ENCODE results near the gene PROM1. TPM values are rescaled to one million over a fixed set of nuclear protein-coding genes. Genes with fewer than 3 reads are reported as not detected.

PROM1 gene
- total and polyA plus RNA-seq, 8 donors = 3.5 to 124 (median 12.3) TPM

GRCh38 chr4:15945516-15945915 lies 138.3 kb downstream of the PROM1 start:
- no peaks in the 10 kb centered on the region for H3K4me1 ChIP-seq
- no peak overlapping the region for H3K4me3 ChIP-seq
- H3K27ac ChIP-seq = no peak overlapping the region
- H3K9me3 ChIP-seq = no peaks in the 10 kb centered on the region
- TF ChIP-seq CTCF (IDR thresholded peaks at IDR 0.05) (no peak), POLR2A (IDR thresholded peaks at IDR 0.05) (no peak), POLR2AphosphoS5 (IDR thresholded peaks at IDR 0.05) (no peak), EP300 (IDR thresholded peaks at IDR 0.05) (no peak)
- intact Hi-C loops (cut with DNase I; ENCODE audit: low total_unique reads) = no loop called here
- WGBS, 5 donors = 32 to 52% (median 45%) methylated on average over 1 of the region's 1 CpG
- H3K36me3 ChIP-seq = no peaks in the 10 kb centered on the region
- H3K27me3 ChIP-seq = peaks cover 0 to 5% (median 0%) of the 10 kb centered on the region in 3 donors
- DNase-seq = no peak

GRCh38 chr4:15944895-15945294 lies 138.9 kb downstream of the PROM1 start:
- intact Hi-C loops (cut with DNase I; ENCODE audit: low total_unique reads) = no loop called here
- H3K36me3 ChIP-seq = no peaks in the 10 kb centered on the region
- no peak for DNase-seq
- no peaks in the 10 kb centered on the region for H3K4me1 ChIP-seq
- TF ChIP-seq POLR2AphosphoS5 (IDR thresholded peaks at IDR 0.05) (no peak), POLR2A (IDR thresholded peaks at IDR 0.05) (no peak), CTCF (IDR thresholded peaks at IDR 0.05) (no peak), EP300 (IDR thresholded peaks at IDR 0.05) (no peak)
- H3K9me3 ChIP-seq = no peaks in the 10 kb centered on the region
- no peak overlapping the region for H3K4me3 ChIP-seq
- no peak overlapping the region for H3K27ac ChIP-seq
- peaks cover 0 to 6% (median 0%) of the 10 kb centered on the region in 3 donors for H3K27me3 ChIP-seq
- 75 to 89% (median 83%) methylated on average over 2 of the region's 2 CpGs for WGBS, 5 donors

GRCh38 chr4:15942283-15942682 lies 141.5 kb downstream of the PROM1 start:
- no peak overlapping the region for H3K27ac ChIP-seq
- no peak overlapping the region for H3K4me3 ChIP-seq
- H3K9me3 ChIP-seq = no peaks in the 10 kb centered on the region
- H3K27me3 ChIP-seq = peaks cover 0 to 6% (median 0%) of the 10 kb centered on the region in 3 donors
- H3K4me1 ChIP-seq = no peaks in the 10 kb centered on the region
- DNase-seq = no peak
- intact Hi-C loops (cut with DNase I; ENCODE audit: low total_unique reads) = no loop called here
- TF ChIP-seq POLR2A (IDR thresholded peaks at IDR 0.05) (no peak), CTCF (IDR thresholded peaks at IDR 0.05) (no peak), POLR2AphosphoS5 (IDR thresholded peaks at IDR 0.05) (no peak), EP300 (IDR thresholded peaks at IDR 0.05) (no peak)
- H3K36me3 ChIP-seq = no peaks in the 10 kb centered on the region
- WGBS, 5 donors = 82 to 97% (median 95%) methylated on average over 1 of the region's 1 CpG

- intact Hi-C loops (cut with DNase I; ENCODE audit: low total_unique reads) = no loop called here
- Histone ChIP-seq H3K9me3 (no peaks in the 10 kb centered on the region), H3K36me3 (no peaks in the 10 kb centered on the region), H3K27me3 (peaks cover 0 to 6% (median 0%) of the 10 kb centered on the region in 3 donors), H3K4me1 (no peaks in the 10 kb centered on the region), H3K27ac (no peak within 1 kb of the TSS), H3K4me3 (no peak within 1 kb of the TSS)
- TF ChIP-seq EP300 (IDR thresholded peaks at IDR 0.05) = no peak
- no peak for TF ChIP-seq CTCF (IDR thresholded peaks at IDR 0.05)
- no peak for TF ChIP-seq POLR2A (IDR thresholded peaks at IDR 0.05)
- DNase-seq = no peak
- WGBS, 5 donors = 57 to 68% (median 62%) methylated on average over 4 of the region's 4 CpGs
These were observed 145.2 kb downstream of the PROM1 start, which contains the start of gene FGFBP1 for GRCh38 chr4:15938640-15939039. TSS of gene FGFBP1 (minus strand) at chr4:15938740. CDS start at chr4:15936632, 2,108 bp downstream.
